ENCODE measurements around the gene HES6.

DNA sequence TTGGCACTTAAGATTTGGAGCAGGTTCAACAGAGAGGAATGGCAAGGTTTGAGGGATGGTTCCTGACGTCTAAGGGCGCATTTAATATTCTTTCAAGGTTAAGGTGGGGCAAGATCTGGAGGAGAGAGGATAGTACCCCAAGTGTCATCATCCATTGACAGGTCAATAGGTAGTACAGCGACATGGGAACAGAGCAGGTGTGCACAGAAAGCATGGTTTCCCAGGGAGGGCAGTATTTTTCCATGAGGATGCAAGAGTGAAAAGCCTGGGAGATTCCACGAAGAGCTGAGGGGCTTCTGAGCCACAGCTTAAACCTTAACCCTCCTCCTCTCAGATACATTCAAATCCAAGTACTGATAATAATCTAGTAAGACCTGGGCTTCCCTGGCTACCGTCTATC, 9.1 kb downstream of the HES6 start:
- TF ChIP-seq TARDBP (IDR thresholded peaks at IDR 0.05), result no peak
- no peak for TF ChIP-seq FOXK2 (IDR thresholded peaks at IDR 0.05)
- TF ChIP-seq FOXA1 (IDR thresholded peaks at IDR 0.05), result no peak
- TF ChIP-seq ELF4 (IDR thresholded peaks at IDR 0.05), result no peak
- TF ChIP-seq ZNF384 (IDR thresholded peaks at IDR 0.05), result no peak
- TF ChIP-seq BHLHE40 (IDR thresholded peaks at IDR 0.05; ENCODE audit: borderline replicate concordance), result no peak

Measured in HEK293T (cell line).